GM18526 (cell line): ENCODE results near the gene ANKH.

Source experiments
- POLR2A ChIP-seq: IDR thresholded peaks from 3 replicates; pipeline ENCODE4 v1.6.1; 2011; ENCODE audit not compliant: insufficient read length; ENCODE audit errors: extremely low read depth

Gene ANKH

GRCh38 chr5:14768508-14769365 lies 102.8 kb downstream of the ANKH start:
- no peak for TF ChIP-seq POLR2A

- no peak for TF ChIP-seq POLR2A
Measured at GRCh38 chr5:14767735-14768507, 103.7 kb downstream of the ANKH start.

GRCh38 chr5:14767053-14767452 lies 104.5 kb downstream of the ANKH start:
- TF ChIP-seq POLR2A = no peak

- no peak for TF ChIP-seq POLR2A
Measured at GRCh38 chr5:14766584-14766983, 105.0 kb downstream of the ANKH start.

- no peak for TF ChIP-seq POLR2A
Measured at GRCh38 chr5:14765587-14765986, 106.0 kb downstream of the ANKH start.

GRCh38 chr5:14762549-14763216 lies 108.9 kb downstream of the ANKH start:
- no peak for TF ChIP-seq POLR2A

GRCh38 chr5:14760548-14761002 lies 111.0 kb downstream of the ANKH start:
- TF ChIP-seq POLR2A = no peak

GRCh38 chr5:14759744-14760547 lies 111.6 kb downstream of the ANKH start:
- no peak for TF ChIP-seq POLR2A

GRCh38 chr5:14757850-14758249 lies 113.7 kb downstream of the ANKH start:
- no peak for TF ChIP-seq POLR2A

GRCh38 chr5:14756478-14756877 lies 115.1 kb downstream of the ANKH start:
- no peak for TF ChIP-seq POLR2A

- TF ChIP-seq POLR2A = no peak
Measured at GRCh38 chr5:14753947-14754346, 117.6 kb downstream of the ANKH start.

- no peak for TF ChIP-seq POLR2A
Measured at GRCh38 chr5:14753292-14753691, 118.3 kb downstream of the ANKH start.

- no peak for TF ChIP-seq POLR2A
Measured at GRCh38 chr5:14752497-14753071, 119.0 kb downstream of the ANKH start.

- TF ChIP-seq POLR2A = no peak
Measured at GRCh38 chr5:14750712-14751111, 120.9 kb downstream of the ANKH start.
